Measurements from ENCODE around the gene MYCBP.

Gene MYCBP

DNA sequence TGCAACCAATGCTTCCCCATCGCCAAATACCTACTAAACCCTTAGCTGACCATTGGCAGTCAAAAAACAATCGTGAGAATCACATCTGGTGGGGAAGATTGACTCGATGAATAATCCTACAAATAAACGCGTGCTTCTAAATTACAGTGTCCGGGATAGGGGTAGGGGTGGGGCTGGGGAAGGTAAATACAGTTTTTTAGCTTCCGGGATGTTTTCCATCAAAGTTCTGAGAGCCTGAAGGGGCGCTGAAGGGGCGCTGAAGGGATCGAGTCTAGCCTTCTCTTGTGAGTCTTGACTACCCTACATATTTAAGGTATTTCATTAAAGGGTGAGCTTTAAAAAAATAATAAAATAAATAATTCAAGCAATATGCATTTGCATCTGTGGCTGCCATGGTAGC, 54.1 kb downstream of the MYCBP start:
- no peak for DNase-seq

DNA sequence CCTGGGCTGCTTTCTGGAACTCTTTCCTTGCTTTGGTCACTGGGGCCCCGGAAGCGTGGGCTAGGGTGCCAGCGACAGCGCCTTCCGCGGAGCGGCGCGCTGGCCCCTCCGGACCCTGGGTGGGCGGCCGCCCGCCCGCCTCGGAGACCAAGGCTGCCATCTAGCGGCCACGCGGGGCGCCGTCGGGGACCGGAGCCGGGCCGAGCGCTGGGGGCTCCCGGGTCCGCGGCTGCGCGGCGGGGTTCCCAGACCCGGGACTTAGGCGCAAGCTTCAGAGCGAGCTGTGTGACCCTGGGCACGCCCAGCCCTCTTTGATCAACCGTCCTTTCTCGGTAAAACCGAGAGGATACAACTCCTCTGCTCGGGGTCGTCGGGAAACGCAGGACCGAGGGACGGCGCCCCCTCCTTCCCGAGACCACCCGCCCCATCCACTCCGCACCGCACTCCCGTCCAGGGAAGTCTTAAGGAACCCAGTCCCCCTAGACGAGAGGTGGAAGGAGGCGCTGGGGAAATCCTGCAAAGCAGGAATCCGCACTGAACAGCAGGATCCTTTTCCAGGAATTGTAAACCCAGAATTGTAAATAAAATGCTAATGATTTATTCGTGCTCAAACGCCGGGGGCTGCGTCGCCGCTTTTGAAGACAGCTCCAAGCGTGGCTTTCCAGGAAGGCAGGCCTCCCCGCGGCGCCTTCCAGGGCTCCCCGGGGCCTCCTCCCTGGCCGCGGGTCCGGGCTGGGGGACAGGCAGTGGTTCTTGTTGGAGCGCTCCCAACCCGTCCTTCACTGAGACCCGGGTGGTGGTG, 54.8 kb downstream of the MYCBP start:
- DNase-seq: peak; percentile 21 to 25

DNA sequence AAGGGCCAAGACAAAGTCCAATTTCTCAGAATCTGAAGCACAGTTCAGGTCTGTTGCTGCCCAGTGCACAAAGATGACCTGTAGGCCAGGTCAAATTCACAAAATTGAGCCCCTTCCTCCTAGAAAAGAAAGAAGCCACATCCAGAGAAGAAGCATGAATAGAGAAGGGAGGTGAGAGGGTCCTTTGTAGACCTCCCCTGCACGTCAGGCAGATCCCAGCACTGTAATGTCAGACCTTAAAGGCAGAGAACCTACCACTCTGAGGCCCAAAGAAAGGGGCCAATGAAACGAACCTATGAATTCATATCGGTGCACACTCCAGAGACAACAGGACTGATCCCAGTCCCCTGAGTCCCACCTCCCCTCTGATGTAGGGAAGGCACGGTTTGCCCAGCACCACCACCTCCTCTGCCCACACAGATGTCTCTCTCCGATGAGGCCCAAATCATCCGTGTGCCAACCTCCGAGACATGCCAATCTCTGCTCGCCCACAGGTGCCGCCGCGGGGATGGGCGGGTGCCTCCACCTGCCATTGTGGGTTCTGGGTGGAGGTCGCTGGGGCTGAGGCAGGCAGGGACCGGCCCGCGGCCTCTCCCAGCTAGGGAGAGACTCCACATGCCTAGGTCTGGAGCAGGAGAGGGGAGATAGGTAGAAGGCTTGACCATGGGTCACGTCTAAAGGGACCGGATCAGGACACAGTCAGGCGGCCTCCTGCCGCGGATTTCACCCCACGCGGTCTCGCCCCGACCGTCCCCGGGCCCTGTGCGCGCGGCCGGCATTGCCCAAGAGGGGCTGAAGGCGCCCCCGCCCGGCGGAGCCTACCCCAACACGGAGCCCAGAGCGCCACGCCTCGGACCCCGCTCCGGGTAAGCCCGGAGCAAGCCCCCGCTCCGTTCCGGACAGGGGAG, 55.6 kb downstream of the MYCBP start:
- DNase-seq: no peak

DNA sequence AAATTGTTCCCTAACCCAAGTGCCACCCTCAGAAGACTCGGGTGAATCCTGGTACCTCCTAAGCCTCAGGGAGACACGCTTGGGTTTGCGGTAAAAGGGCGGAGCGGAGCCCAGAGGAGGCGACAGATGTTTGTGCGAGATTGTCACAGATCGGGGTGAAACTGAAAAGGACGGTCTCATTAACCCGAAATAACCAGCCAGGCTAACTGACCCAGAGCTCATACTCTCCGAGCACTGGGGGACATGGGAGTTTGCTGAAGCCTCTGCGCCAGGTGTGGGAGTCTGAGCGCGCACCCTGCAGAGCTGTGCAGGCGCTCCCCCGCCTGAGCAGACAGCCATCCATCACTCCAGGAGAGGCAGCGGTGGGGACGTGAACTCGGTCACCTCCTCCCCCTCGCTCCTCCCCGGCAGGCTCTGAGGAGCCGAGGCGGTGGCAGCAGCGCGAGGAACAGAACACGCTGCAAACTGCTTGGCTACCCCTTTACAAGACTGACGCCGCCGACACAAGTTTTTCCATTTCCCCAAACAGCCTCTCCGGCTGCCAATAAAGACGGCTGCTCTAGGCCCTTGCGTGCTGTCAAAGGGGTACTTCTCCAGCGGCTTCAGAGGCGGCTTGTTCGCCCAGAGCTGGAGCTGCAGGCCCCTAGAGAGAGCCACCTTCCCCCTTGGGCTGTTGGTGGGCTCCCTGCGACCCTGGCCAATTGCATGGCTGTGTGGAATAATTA, 57.1 kb downstream of the MYCBP start:
- no peak for DNase-seq

DNA sequence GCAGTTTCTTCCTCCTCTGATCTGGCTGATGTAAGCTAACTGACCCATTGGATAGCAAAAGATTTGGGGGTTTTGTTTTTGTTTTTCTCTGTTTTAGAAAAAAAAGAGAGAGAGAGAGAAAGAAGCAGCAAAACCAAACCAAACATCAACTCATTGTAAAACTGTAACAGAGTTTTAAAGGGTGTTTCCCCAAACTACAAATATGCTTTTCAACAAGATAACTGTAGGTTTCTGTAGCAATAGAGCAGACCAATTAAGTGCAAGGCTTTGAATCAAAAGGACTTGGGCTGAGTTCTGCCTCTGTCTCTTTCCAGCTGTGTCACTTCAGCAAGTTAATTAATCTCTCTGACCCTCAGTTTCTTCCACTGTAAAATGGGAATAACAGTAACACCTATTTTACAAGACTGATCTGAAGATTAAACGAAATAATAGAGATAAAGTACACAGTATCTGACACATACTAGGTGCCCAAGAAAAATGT, 58.1 kb downstream of the MYCBP start:
- no peak for DNase-seq

DNA sequence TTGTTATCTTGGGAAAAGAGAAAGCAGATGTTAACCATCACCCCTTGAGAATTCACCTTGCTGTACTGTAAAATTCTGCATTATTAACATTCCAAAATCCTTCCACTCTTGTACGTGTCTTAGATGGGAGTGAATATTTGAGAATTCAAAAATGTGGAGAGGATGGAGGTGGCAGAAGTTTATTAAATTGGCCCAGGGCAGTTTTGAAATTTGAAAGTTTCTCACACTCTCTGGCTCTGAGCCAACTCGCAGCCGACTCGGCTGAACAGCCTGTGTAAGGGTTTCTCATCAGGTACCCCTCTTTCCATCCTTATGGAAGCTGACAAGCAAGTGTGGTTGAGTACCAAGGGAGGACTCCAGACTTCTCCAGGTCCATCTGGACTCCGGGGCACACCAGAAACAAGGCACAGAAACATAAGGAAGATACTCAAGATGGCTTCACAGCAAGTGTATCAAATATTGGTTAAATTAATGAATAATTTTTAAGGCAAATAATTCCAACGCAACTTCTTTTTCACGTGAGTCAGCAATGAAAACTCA, 58.6 kb downstream of the MYCBP start:
- no peak for DNase-seq

DNA sequence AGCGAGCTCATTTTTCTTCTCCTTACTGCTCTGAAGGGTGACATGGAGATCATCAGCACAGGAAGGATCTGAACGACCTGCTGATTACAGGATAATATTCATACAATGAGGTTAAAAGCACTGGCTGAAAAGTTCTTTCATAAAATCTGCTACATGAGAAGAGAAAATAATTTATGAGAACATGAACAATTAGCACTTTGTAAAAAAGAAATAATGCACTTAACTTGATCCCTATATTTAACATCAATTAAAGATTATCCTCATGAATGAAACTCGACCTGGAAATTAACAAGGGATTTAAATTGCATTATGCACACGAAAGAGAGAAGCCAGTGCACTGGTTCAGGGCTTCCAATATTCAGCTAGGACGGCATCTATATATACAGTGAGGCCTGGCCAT, 60.2 kb downstream of the MYCBP start:
- DNase-seq: no peak
